GM19239 (cell line): ENCODE data around the gene HSPG2.

ENCODE experiments used
- DNase-seq: peaks from one replicate; pipeline ENCODE4 v3.0.0; 2011; ENCODE audit warnings: low spot score; ENCODE audit not compliant: insufficient read length
- FAIRE-seq: peaks from 2 replicates; lab custom pipeline; 2011; peaks lifted over from hg19 to GRCh38; lab: Jason Lieb, UNC

HSPG2 gene

GRCh38 chr1:21886486-21887215 lies 50.5 kb downstream of the HSPG2 start:
- DNase-seq (no peak), FAIRE-seq (no peak)

- DNase-seq, result no peak
- no peak for FAIRE-seq
Measured at GRCh38 chr1:21885236-21886037, 51.7 kb downstream of the HSPG2 start.

- DNase-seq, result no peak
- no peak for FAIRE-seq
Measured at GRCh38 chr1:21884456-21885235, 52.5 kb downstream of the HSPG2 start.

GRCh38 chr1:21882721-21883415 lies 54.2 kb downstream of the HSPG2 start:
- FAIRE-seq, result no peak
- DNase-seq, result no peak

- DNase-seq (no peak), FAIRE-seq (no peak)
Measured at GRCh38 chr1:21881250-21881649, 55.9 kb downstream of the HSPG2 start.

- DNase-seq (no peak), FAIRE-seq (no peak)
Measured at GRCh38 chr1:21880619-21880970, 56.5 kb downstream of the HSPG2 start.

- DNase-seq (no peak), FAIRE-seq (no peak)
Measured at GRCh38 chr1:21879928-21880618, 57.0 kb downstream of the HSPG2 start.

GRCh38 chr1:21878840-21879478 lies 58.2 kb downstream of the HSPG2 start:
- DNase-seq, result no peak
- no peak for FAIRE-seq

GRCh38 chr1:21878009-21878773 lies 58.9 kb downstream of the HSPG2 start:
- FAIRE-seq, result no peak
- DNase-seq, result no peak

- FAIRE-seq (no peak), DNase-seq (no peak)
Measured at GRCh38 chr1:21876267-21876666, 60.8 kb downstream of the HSPG2 start.

- DNase-seq, result no peak
Measured at GRCh38 chr1:21875621-21876063, 61.5 kb downstream of the HSPG2 start.

GRCh38 chr1:21874778-21875547 lies 62.1 kb downstream of the HSPG2 start:
- DNase-seq (no peak), FAIRE-seq (no peak)

More at GRCh38 chr1:21875621-21876063, 61.5 kb downstream of the HSPG2 start:
- no peak for FAIRE-seq

- DNase-seq, result no peak
Measured at GRCh38 chr1:21874328-21874727, 62.8 kb downstream of the HSPG2 start.

GRCh38 chr1:21873761-21874160 lies 63.3 kb downstream of the HSPG2 start:
- FAIRE-seq, result no peak

More at GRCh38 chr1:21874328-21874727, 62.8 kb downstream of the HSPG2 start:
- FAIRE-seq, result no peak

GRCh38 chr1:21873174-21873573 lies 63.9 kb downstream of the HSPG2 start:
- FAIRE-seq (no peak), DNase-seq (no peak)

More at GRCh38 chr1:21873761-21874160, 63.3 kb downstream of the HSPG2 start:
- DNase-seq, result no peak

- no peak for FAIRE-seq
Measured at GRCh38 chr1:21872445-21873079, 64.5 kb downstream of the HSPG2 start.

GRCh38 chr1:21871943-21872342 lies 65.2 kb downstream of the HSPG2 start:
- DNase-seq (no peak), FAIRE-seq (no peak)

More at GRCh38 chr1:21872445-21873079, 64.5 kb downstream of the HSPG2 start:
- no peak for DNase-seq
